ENCODE results near the gene BBS9.

BBS9 gene

GRCh38 chr7:33554046-33554445 lies 424.7 kb downstream of the BBS9 start:
- no peak overlapping the region for H3K4me3 ChIP-seq
- H3K27ac ChIP-seq: no peak overlapping the region
- no peaks in the 10 kb centered on the region for H3K36me3 ChIP-seq
- no peak for DNase-seq
- no peaks in the 10 kb centered on the region for H3K27me3 ChIP-seq
- peaks cover 0 to 36% (median 6%) of the 10 kb centered on the region in 4 donors for H3K4me1 ChIP-seq
- intact Hi-C loops (cut with DNase I; ENCODE audit: low total_unique reads): no loop called here
- no peak for TF ChIP-seq CTCF (IDR thresholded peaks at IDR 0.05)
- no peaks in the 10 kb centered on the region for H3K9me3 ChIP-seq

DNA sequence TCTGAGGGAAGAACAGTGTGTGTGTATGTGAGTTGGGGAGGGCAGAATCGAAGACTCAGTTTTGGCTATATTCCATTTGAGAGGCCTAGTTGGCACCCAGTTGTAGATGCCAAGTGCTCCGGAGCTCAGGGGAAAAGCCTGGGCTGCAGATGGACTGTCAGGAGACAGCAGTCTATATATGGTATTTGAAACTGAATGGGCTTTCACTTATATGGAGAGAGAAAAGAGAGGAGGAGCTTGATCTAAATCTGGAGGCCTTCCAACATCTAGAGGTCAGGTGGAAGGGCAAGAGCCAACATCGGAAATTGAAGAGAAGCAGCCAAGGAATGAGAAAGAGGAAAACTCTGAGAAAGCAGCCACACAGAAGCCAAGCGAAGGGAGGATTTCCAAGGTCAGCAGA lies 425.2 kb downstream of the BBS9 start:
- H3K9me3 ChIP-seq: no peaks in the 10 kb centered on the region
- H3K27me3 ChIP-seq: no peaks in the 10 kb centered on the region
- peaks cover 0 to 36% (median 6%) of the 10 kb centered on the region in 4 donors for H3K4me1 ChIP-seq
- intact Hi-C loops (cut with DNase I; ENCODE audit: low total_unique reads): no loop called here
- H3K4me3 ChIP-seq: no peak overlapping the region
- no peak for DNase-seq
- no peaks in the 10 kb centered on the region for H3K36me3 ChIP-seq
- no peak overlapping the region for H3K27ac ChIP-seq
- no peak for TF ChIP-seq CTCF (IDR thresholded peaks at IDR 0.05)

DNA sequence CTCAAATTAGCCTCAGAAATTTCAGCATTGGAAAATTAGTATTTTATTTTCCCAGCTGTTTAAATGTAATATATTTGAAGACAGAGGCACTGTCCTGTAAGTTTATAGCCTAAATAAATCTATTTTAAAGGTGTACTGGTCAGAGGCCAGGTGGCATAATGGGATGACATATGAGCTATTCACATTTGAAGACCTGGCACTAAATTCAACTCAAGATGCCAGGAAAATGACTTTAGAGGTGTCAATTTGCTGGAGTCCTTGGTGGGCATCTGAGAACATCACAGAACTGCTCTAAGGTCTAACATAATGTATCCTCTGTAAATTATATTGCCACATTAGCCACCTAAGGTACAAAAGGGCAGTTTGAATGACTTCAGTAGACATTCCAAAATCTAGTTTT lies 427.1 kb downstream of the BBS9 start:
- H3K27ac ChIP-seq: no peak overlapping the region
- no peak overlapping the region for H3K4me3 ChIP-seq
- no peaks in the 10 kb centered on the region for H3K27me3 ChIP-seq
- TF ChIP-seq CTCF (IDR thresholded peaks at IDR 0.05): no peak
- no peak for DNase-seq
- no peaks in the 10 kb centered on the region for H3K36me3 ChIP-seq
- no peaks in the 10 kb centered on the region for H3K9me3 ChIP-seq
- H3K4me1 ChIP-seq: peaks cover 0 to 19% (median 5%) of the 10 kb centered on the region in 4 donors
- intact Hi-C loops (cut with DNase I; ENCODE audit: low total_unique reads): no loop called here

DNA sequence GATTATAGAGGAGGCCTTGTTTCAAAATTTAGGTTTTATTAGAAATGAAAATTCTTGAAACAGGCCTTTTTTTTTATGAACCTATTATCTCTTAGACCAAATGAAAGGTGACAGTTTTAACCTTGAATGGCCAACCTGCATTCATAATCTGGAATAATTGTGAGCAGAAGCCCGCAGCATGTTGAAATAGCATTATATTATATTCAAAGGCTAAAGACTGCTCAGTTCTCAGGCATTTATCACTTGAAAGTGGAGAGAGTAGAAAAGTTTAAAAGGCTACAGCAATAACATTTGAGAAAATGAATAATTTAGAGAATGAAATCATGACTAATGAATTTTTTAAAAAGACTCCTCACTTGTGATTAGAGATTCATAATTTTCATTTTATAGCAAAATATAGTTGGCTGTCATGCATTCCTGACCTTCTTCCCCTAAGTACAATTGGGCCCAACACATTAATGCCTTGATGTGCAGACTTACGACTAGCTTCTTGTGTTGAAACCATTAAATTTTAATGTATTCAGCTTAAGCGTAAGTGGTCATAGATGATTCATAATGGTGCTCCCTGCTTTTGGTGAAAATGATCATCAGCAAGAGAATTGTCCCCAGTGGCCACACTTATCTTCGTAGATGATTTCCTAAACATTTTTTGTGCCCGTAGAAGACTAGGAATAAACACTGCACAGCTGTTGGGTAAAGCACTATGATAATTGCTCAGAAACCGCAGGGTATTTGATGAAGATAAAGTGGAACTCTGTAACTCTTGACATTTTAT lies 429.4 kb downstream of the BBS9 start:
- intact Hi-C loops (cut with DNase I; ENCODE audit: low total_unique reads): no loop called here
- no peak overlapping the region for H3K4me3 ChIP-seq
- no peak for DNase-seq
- peaks cover 0 to 18% (median 5%) of the 10 kb centered on the region in 4 donors for H3K4me1 ChIP-seq
- H3K36me3 ChIP-seq: no peaks in the 10 kb centered on the region
- no peaks in the 10 kb centered on the region for H3K9me3 ChIP-seq
- H3K27me3 ChIP-seq: no peaks in the 10 kb centered on the region
- no peak for TF ChIP-seq CTCF (IDR thresholded peaks at IDR 0.05)
- no peak overlapping the region for H3K27ac ChIP-seq

- no peak for DNase-seq
- H3K9me3 ChIP-seq: no peaks in the 10 kb centered on the region
- no peaks in the 10 kb centered on the region for H3K36me3 ChIP-seq
- no peaks in the 10 kb centered on the region for H3K27me3 ChIP-seq
- no peak overlapping the region for H3K4me3 ChIP-seq
- H3K4me1 ChIP-seq: peaks cover 0 to 16% (median 4%) of the 10 kb centered on the region in 4 donors
- intact Hi-C loops (cut with DNase I; ENCODE audit: low total_unique reads): no loop called here
- TF ChIP-seq CTCF (IDR thresholded peaks at IDR 0.05): no peak
- no peak overlapping the region for H3K27ac ChIP-seq
Measured at GRCh38 chr7:33559324-33559710, 430.0 kb downstream of the BBS9 start.
